Thyroid gland (tissue), 4 donors: ENCODE results near the gene BECN2.

Experiments used
- POLR2A ChIP-seq, 2 donors: fragments of 450-650 bp; IDR thresholded peaks; one replicate each; pipeline ENCODE4 v1.6.1; 2017; ENCODE audit warnings: antibody characterized with exemption in 2 of 2, mild to moderate bottlenecking in 2 of 2, moderate library complexity in 1 of 2
- TF ChIP-seq, protein P1 (sequence below), 6 experiments: fragments of 200-600 bp in 3 of 6; fragments of 450-650 bp in 3 of 6; sonication (generic) in 3 of 6; IDR thresholded peaks; one replicate each; pipeline ENCODE4 v1.5.1; 2016 to 2019; ENCODE audit warnings: antibody characterized with exemption in 6 of 6, mild to moderate bottlenecking in 2 of 6, inconsistent platforms in 1 of 6, moderate library complexity in 1 of 6

DNA sequence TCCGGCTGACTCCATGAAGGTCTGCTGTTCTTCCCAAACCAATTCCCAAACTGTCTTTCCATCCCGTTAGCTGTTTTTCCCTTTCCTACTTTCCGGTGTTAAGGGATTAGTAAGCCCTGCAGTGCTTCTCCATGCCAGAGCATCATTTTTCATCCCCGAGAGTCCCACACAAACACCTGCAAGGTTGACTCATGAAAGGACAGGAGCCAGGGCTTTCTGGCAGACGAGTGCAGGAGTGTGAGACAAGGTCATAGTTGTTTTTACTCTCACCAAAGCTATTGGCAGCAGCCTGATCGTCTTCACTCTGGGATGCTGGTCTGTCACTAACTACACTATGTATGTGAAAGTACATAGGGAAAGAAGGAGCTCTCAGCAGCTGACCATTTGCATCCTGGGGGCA, 10.2 kb upstream of the BECN2 start:
- TF ChIP-seq, protein P1, sequence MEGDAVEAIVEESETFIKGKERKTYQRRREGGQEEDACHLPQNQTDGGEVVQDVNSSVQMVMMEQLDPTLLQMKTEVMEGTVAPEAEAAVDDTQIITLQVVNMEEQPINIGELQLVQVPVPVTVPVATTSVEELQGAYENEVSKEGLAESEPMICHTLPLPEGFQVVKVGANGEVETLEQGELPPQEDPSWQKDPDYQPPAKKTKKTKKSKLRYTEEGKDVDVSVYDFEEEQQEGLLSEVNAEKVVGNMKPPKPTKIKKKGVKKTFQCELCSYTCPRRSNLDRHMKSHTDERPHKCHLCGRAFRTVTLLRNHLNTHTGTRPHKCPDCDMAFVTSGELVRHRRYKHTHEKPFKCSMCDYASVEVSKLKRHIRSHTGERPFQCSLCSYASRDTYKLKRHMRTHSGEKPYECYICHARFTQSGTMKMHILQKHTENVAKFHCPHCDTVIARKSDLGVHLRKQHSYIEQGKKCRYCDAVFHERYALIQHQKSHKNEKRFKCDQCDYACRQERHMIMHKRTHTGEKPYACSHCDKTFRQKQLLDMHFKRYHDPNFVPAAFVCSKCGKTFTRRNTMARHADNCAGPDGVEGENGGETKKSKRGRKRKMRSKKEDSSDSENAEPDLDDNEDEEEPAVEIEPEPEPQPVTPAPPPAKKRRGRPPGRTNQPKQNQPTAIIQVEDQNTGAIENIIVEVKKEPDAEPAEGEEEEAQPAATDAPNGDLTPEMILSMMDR (IDR thresholded peaks at IDR 0.05) = no peak
- no peak for TF ChIP-seq POLR2A (IDR thresholded peaks at IDR 0.05)
